GM12864 (cell line): ENCODE data around the gene ARFRP1.

Experiments used
- DNase-seq: peaks from one replicate; pipeline ENCODE4 v3.0.0-alpha.2; 2011; ENCODE audit warnings: low read depth
- H3K4me3 ChIP-seq: 2 replicates; pipeline ENCODE4 v1.5.1; 2011; ENCODE audit warnings: mild to moderate bottlenecking, low read depth, low read length, control low read depth
- TF ChIP-seq, protein P1 (sequence below): IDR thresholded peaks from 2 replicates; pipeline ENCODE4 v1.5.1; 2011; ENCODE audit warnings: low read depth, mild to moderate bottlenecking, moderate library complexity, low read length, control low read depth, inconsistent platforms; ENCODE audit errors: missing control alignments

Gene ARFRP1

GRCh38 chr20:63690898-63691710, 16.7 kb downstream of the ARFRP1 start:
- no peak overlapping the region for H3K4me3 ChIP-seq
- no peak for DNase-seq
- TF ChIP-seq, protein P1, sequence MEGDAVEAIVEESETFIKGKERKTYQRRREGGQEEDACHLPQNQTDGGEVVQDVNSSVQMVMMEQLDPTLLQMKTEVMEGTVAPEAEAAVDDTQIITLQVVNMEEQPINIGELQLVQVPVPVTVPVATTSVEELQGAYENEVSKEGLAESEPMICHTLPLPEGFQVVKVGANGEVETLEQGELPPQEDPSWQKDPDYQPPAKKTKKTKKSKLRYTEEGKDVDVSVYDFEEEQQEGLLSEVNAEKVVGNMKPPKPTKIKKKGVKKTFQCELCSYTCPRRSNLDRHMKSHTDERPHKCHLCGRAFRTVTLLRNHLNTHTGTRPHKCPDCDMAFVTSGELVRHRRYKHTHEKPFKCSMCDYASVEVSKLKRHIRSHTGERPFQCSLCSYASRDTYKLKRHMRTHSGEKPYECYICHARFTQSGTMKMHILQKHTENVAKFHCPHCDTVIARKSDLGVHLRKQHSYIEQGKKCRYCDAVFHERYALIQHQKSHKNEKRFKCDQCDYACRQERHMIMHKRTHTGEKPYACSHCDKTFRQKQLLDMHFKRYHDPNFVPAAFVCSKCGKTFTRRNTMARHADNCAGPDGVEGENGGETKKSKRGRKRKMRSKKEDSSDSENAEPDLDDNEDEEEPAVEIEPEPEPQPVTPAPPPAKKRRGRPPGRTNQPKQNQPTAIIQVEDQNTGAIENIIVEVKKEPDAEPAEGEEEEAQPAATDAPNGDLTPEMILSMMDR, result no peak

DNA sequence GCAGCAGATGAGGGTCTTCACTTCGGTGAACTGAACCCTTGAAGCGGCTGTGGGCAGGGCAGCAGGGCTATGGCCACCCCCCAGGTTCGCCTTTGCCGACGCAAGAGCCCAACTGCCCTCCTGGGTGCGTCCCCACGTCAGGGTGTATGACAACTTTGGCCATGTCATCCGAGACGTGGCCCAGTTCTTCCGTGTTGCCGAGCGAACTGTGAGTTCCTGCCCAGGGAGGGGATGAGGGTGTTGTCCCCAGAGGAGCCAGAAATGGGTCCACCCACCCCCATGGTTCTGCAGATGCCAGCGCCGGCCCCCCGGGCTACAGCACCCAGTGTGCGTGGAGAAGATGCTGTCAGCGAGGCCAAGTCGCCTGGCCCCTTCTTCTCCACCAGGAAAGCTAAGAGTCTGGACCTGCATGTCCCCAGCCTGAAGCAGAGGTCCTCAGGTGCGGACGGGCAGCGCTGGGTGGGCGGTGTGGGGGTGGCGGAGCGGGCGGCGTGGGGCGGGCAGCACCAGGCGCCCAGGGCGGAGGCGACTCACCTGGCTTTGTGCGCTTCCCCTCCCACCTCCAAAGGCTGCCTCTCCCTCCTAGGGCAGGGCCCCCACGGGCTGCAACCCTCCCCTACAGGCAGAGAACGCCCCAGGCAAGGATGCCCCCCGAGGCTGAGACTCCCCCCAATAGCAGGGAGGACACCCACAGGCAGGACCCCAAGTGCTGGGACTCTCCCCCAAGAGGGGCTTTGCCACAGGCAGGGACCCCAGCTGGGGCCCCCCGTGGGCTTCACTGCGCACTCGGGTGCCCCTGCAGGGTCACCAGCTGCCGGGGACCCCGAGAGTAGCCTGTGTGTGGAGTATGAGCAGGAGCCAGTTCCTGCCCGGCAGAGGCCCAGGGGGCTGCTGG, 17.5 kb downstream of the ARFRP1 start:
- DNase-seq, result no peak
- no peak overlapping the region for H3K4me3 ChIP-seq
- TF ChIP-seq, protein P1, result no peak

GRCh38 chr20:63689046-63690002, 18.5 kb downstream of the ARFRP1 start:
- TF ChIP-seq, protein P1, result no peak
- no peak for DNase-seq
- H3K4me3 ChIP-seq, result no peak overlapping the region

DNA sequence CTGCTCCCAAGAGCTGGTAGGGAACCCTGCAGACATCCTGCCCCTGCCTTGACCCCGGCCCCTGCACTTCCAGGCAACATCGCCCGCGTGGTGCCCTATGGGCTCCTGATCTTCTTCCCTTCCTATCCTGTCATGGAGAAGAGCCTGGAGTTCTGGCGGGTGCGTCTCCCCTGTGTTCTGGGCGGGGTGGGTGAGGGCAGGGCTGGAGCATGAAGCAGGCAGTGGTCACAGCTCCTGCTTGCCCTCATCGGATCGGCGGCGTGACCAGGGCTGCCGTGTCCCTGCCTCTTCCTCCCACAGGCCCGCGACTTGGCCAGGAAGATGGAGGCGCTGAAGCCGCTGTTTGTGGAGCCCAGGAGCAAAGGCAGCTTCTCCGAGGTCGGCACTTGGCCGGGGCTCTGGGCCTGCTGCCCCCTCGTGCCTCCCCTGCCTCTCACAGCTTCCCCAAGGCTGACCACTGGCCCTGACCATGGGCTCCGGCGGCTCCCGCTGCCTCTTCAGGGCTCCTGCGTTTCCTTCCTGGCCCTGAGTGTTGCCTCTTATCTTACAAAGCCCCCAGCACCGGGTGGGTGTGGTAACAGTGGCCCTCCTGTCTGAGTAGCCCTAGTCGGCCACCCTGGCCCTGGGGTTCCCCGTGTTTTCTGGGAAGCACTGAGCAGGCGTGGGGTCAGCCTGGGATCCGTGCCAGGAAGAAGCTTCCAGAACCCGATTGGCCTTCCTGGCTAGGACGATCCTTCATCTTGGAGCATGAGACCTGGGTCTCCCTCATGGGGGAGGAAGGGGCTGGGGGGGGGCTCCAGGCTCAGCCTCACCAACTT, 19.3 kb downstream of the ARFRP1 start:
- no peak for DNase-seq
- TF ChIP-seq, protein P1, result no peak
- H3K4me3 ChIP-seq, result no peak overlapping the region

DNA sequence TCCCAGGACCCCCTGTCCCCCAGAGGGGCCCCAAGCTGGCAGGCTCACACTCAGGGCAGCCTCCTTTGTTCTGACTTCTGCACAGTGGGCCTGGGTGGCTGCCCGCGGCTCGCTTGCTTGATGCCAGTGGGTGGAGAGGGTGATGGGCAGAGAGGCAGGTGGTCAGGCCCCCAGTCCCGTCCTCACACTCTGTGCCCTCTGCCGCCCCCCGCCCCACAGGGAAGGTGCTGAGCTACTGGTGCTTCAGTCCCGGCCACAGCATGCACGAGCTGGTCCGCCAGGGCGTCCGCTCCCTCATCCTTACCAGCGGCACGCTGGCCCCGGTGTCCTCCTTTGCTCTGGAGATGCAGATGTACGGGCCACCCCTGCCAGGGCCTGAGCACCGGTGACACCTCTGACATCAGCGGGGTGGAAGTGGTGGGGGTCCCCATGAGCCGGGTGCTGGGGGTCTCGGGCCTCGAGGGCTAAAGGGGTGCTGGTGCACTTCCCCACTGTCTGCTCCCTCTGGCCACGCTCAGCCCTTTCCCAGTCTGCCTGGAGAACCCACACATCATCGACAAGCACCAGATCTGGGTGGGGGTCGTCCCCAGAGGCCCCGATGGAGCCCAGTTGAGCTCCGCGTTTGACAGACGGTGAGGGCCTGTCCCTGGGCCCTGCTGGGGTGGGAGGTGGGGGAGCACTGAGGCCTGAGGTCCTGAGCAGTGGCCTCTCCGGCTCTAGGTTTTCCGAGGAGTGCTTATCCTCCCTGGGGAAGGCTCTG, 20.2 kb downstream of the ARFRP1 start:
- DNase-seq, result no peak
- no peak overlapping the region for H3K4me3 ChIP-seq
- TF ChIP-seq, protein P1, result no peak
